SK-N-SH treated with all-trans-retinoic acid at 6 μM for 48 hours (cell line): Measurements from ENCODE around the gene USP26.

Experiments
- ATAC-seq: fragments of 200-7000 bp; cut with Tn5 transposase; 3 replicates; pipeline ENCODE4 v1.9.1; 2020; ENCODE audit warnings: mild to moderate bottlenecking, moderate library complexity
- ARNTL ChIP-seq: fragments of 450-650 bp; formaldehyde crosslinking; IDR thresholded peaks from 2 replicates; pipeline ENCODE4 v1.5.0; 2020; ENCODE audit warnings: low read depth, mild to moderate bottlenecking, moderate library complexity, borderline replicate concordance
- BACH2 ChIP-seq: fragments of 250-450 bp; sonication (Bioruptor Pico); IDR thresholded peaks from 2 replicates; pipeline ENCODE4 v1.9.0; 2021; ENCODE audit warnings: mild to moderate bottlenecking, borderline replicate concordance
- CREB5 ChIP-seq: fragments of 250-450 bp; sonication (Bioruptor Pico); IDR thresholded peaks from 2 replicates; pipeline ENCODE4 v1.5.1; 2020; ENCODE audit warnings: low read depth, mild to moderate bottlenecking, moderate library complexity
- CSDC2 ChIP-seq: fragments of 250-450 bp; sonication (Bioruptor Pico); IDR thresholded peaks from 2 replicates; pipeline ENCODE4 v1.5.0; 2020; ENCODE audit warnings: mild to moderate bottlenecking, moderate library complexity
- CSRNP3 ChIP-seq: fragments of 250-450 bp; sonication (Bioruptor Pico); IDR thresholded peaks from 2 replicates; pipeline ENCODE4 v1.5.1; 2021; ENCODE audit warnings: mild to moderate bottlenecking, moderate library complexity
- ESRRG ChIP-seq: fragments of 250-450 bp; sonication (Bioruptor Pico); IDR thresholded peaks from 2 replicates; pipeline ENCODE4 v1.6.1; 2021; ENCODE audit warnings: mild to moderate bottlenecking
- GLIS3 ChIP-seq: fragments of 250-450 bp; sonication (Bioruptor Pico); IDR thresholded peaks from 2 replicates; pipeline ENCODE4 v1.5.0; 2020; ENCODE audit warnings: mild to moderate bottlenecking, moderate library complexity
- ISL1 ChIP-seq: fragments of 250-450 bp; sonication (Bioruptor Pico); IDR thresholded peaks from 2 replicates; pipeline ENCODE4 v2.1.2; 2022; ENCODE audit warnings: mild to moderate bottlenecking, moderate library complexity
- OSR1 ChIP-seq: fragments of 250-450 bp; sonication (Bioruptor Pico); IDR thresholded peaks from 2 replicates; pipeline ENCODE4 v1.8.0; 2022; ENCODE audit warnings: moderate library complexity, mild to moderate bottlenecking, inconsistent platforms
- PATZ1 ChIP-seq: fragments of 250-450 bp; sonication (Bioruptor Pico); IDR thresholded peaks from 2 replicates; pipeline ENCODE4 v1.8.0; 2020; ENCODE audit warnings: mild to moderate bottlenecking, moderate library complexity, borderline replicate concordance
- POU6F1 ChIP-seq: fragments of 250-450 bp; sonication (Bioruptor Pico); IDR thresholded peaks from 2 replicates; pipeline ENCODE4 v1.8.0; 2021; ENCODE audit warnings: low read depth, mild to moderate bottlenecking, moderate library complexity, borderline replicate concordance
- RARB ChIP-seq: fragments of 250-450 bp; sonication (Bioruptor Pico); IDR thresholded peaks from 2 replicates; pipeline ENCODE4 v1.8.0; 2021; ENCODE audit warnings: mild to moderate bottlenecking, moderate library complexity
- SNAI2 ChIP-seq: fragments of 250-450 bp; sonication (Bioruptor Pico); IDR thresholded peaks from 2 replicates; pipeline ENCODE4 v1.5.0; 2020; ENCODE audit warnings: mild to moderate bottlenecking, moderate library complexity
- TCF4 ChIP-seq: fragments of 250-450 bp; sonication (Bioruptor Pico); IDR thresholded peaks from 2 replicates; pipeline ENCODE4 v1.8.0; 2021; ENCODE audit warnings: mild to moderate bottlenecking, moderate library complexity, borderline replicate concordance
- TOX ChIP-seq: fragments of 250-450 bp; sonication (Bioruptor Pico); IDR thresholded peaks from 2 replicates; pipeline ENCODE4 v1.8.0; 2021; ENCODE audit warnings: mild to moderate bottlenecking, moderate library complexity, borderline replicate concordance
- TSHZ2 ChIP-seq: fragments of 250-450 bp; sonication (Bioruptor Pico); IDR thresholded peaks from 2 replicates; pipeline ENCODE4 v1.5.0; 2020; ENCODE audit warnings: mild to moderate bottlenecking, moderate library complexity
- ZC3H10 ChIP-seq: fragments of 250-450 bp; sonication (Bioruptor Pico); IDR thresholded peaks from 2 replicates; pipeline ENCODE4 v1.5.1; 2021; ENCODE audit warnings: mild to moderate bottlenecking, moderate library complexity
- ZFP3 ChIP-seq: fragments of 250-450 bp; sonication (Bioruptor Pico); IDR thresholded peaks from 2 replicates; pipeline ENCODE4 v1.5.0; 2020; ENCODE audit warnings: mild to moderate bottlenecking, moderate library complexity
- ZFP30 ChIP-seq: fragments of 450-650 bp; formaldehyde crosslinking; IDR thresholded peaks from 2 replicates; pipeline ENCODE4 v1.5.0; 2022; ENCODE audit warnings: mild to moderate bottlenecking, moderate library complexity
- ZNF565 ChIP-seq: fragments of 450-650 bp; formaldehyde crosslinking; conservative IDR thresholded peaks from 2 replicates; pipeline ENCODE4 v1.5.0; 2020; ENCODE audit warnings: low read depth, mild to moderate bottlenecking, moderate library complexity
- ZNF70 ChIP-seq: fragments of 450-650 bp; formaldehyde crosslinking; IDR thresholded peaks from 2 replicates; pipeline ENCODE4 v1.5.0; 2020; ENCODE audit warnings: mild to moderate bottlenecking, moderate library complexity

The USP26 gene

GRCh38 chrX:132990835-132991234 lies 106.1 kb downstream of the USP26 start (continued):
- TF ChIP-seq ZFP30 (CRISPR knock-in tag): no peak

GRCh38 chrX:132986556-132986955 lies 110.4 kb downstream of the USP26 start:
- no peak for TF ChIP-seq GLIS3
- no peak for TF ChIP-seq TSHZ2 (CRISPR knock-in tag)
- TF ChIP-seq CSDC2: no peak
- TF ChIP-seq OSR1 (CRISPR knock-in tag): no peak
- TF ChIP-seq ISL1: no peak
- no peak for TF ChIP-seq ZC3H10
- TF ChIP-seq ZNF565 (CRISPR knock-in tag): no peak
- no peak for TF ChIP-seq ZNF70 (CRISPR knock-in tag)
- TF ChIP-seq SNAI2 (CRISPR knock-in tag): no peak
- no peak for TF ChIP-seq PATZ1 (CRISPR knock-in tag)
- no peak for TF ChIP-seq TOX (CRISPR knock-in tag)
- TF ChIP-seq TCF4 (CRISPR knock-in tag): no peak
- no peak for TF ChIP-seq CSRNP3 (CRISPR knock-in tag)
- TF ChIP-seq CREB5 (CRISPR knock-in tag): no peak
- TF ChIP-seq, all 23 proteins: peak for 0
- ATAC-seq: no peak

GRCh38 chrX:132984058-132984650 lies 112.8 kb downstream of the USP26 start:
- ATAC-seq: peak; percentile 44; the same call in 1 of the 3 replicates
- TF ChIP-seq PATZ1 (CRISPR knock-in tag) (0 out of 2 replicates have a peak, but pooled peaks have one; percentile 18), ISL1 (peak; percentile 99), OSR1 (CRISPR knock-in tag) (no peak), CSDC2 (no peak), TOX (CRISPR knock-in tag) (no peak), TSHZ2 (CRISPR knock-in tag) (peak; percentile 88), CSRNP3 (CRISPR knock-in tag) (peak; percentile 90), ZNF70 (CRISPR knock-in tag) (peak; percentile 9; the same call in 1 of the 2 replicates), BACH2 (CRISPR knock-in tag) (no peak), ZC3H10 (no peak), SNAI2 (CRISPR knock-in tag) (peak; percentile 93; the same call in 1 of the 2 replicates), ESRRG (CRISPR knock-in tag) (peak; percentile 95; the same call in 1 of the 2 replicates), ZFP3 (CRISPR knock-in tag) (no peak), POU6F1 (CRISPR knock-in tag) (no peak; the same call in 1 of the 2 replicates), GLIS3 (peak; percentile 93), RARB (CRISPR knock-in tag) (no peak), ARNTL (CRISPR knock-in tag) (no peak)
